K562 (cell line): Measurements from ENCODE around the gene GCGR.

Experiments used
- CHD2 ChIP-seq: IDR thresholded peaks from 2 replicates; pipeline ENCODE4 v1.6.1; 2011; ENCODE audit warnings: low read depth, low read length
- EP300 ChIP-seq: IDR thresholded peaks from 2 replicates; pipeline ENCODE4 v1.6.1; 2012; ENCODE audit warnings: low read length, improper control_type of control experiment
- FOSL1 ChIP-seq: fragments of 200-800 bp; sonication (Bioruptor generic); conservative IDR thresholded peaks from 2 replicates; pipeline ENCODE4 v1.6.1; 2016; ENCODE audit warnings: missing genetic modification characterization, missing compliant biosample characterization
- FOXM1 ChIP-seq, 2 experiments: fragments of 450-650 bp in 1 of 2; sonication (generic) in 1 of 2; formaldehyde crosslinking in 1 of 2; IDR thresholded peaks; 2 replicates each; pipeline versions ENCODE4 v1.6.1 to v1.9.0; 2017 to 2022; ENCODE audit warnings: low read depth in 2 of 2, mild to moderate bottlenecking in 2 of 2, missing genetic modification reagents in 1 of 2, moderate library complexity in 1 of 2
- KLF1 ChIP-seq: fragments of 450-650 bp; IDR thresholded peaks from 2 replicates; pipeline ENCODE4 v1.6.1; 2016; ENCODE audit warnings: missing genetic modification characterization, missing compliant biosample characterization
- POLR2A ChIP-seq: fragments of 450-650 bp; conservative IDR thresholded peaks from 2 replicates; pipeline ENCODE4 v1.6.1; 2016
- RAD51 ChIP-seq: fragments of 450-650 bp; IDR thresholded peaks from 2 replicates; pipeline ENCODE4 v1.7.1; 2016; ENCODE audit warnings: low read depth, mild to moderate bottlenecking, borderline replicate concordance
- RBM25 ChIP-seq: fragments of 200-400 bp; formaldehyde crosslinking; IDR thresholded peaks from 2 replicates; pipeline ENCODE4 v1.6.1; 2018; ENCODE audit warnings: low read length, low read depth, moderate library complexity; ENCODE audit not compliant: severe bottlenecking
- SMARCA4 ChIP-seq: fragments of 450-650 bp; IDR thresholded peaks from 2 replicates; pipeline ENCODE4 v1.6.1; 2016
- STAT6 ChIP-seq: sonication (generic); formaldehyde crosslinking; IDR thresholded peaks from 2 replicates; pipeline ENCODE4 v1.8.1; 2023; ENCODE audit warnings: mild to moderate bottlenecking, missing genetic modification reagents
- TEAD4 ChIP-seq, 2 experiments: sonication (generic) in 1 of 2; formaldehyde crosslinking in 1 of 2; IDR thresholded peaks; 2 replicates each; pipeline versions ENCODE4 v1.6.1 to v1.8.0; 2012 to 2022; ENCODE audit warnings: borderline replicate concordance in 1 of 2, inconsistent platforms in 1 of 2, low read length in 1 of 2, mild to moderate bottlenecking in 1 of 2, missing genetic modification reagents in 1 of 2

- no peak for TF ChIP-seq EP300
- no peak for TF ChIP-seq RAD51
- no peak for TF ChIP-seq TEAD4 (IDR thresholded peaks at IDR 0.05; ENCODE audit: low read length)
- no peak for TF ChIP-seq TEAD4 (CRISPR knock-in tag; IDR thresholded peaks at IDR 0.05; ENCODE audit: borderline replicate concordance)
- no peak for TF ChIP-seq FOXM1 (IDR thresholded peaks at IDR 0.05; ENCODE audit: low read depth)
- no peak for TF ChIP-seq FOXM1 (CRISPR knock-in tag; IDR thresholded peaks at IDR 0.05; ENCODE audit: low read depth)
- no peak for TF ChIP-seq STAT6 (CRISPR knock-in tag)
- no peak for TF ChIP-seq SMARCA4
- no peak for TF ChIP-seq KLF1 (tag)
- TF ChIP-seq FOSL1 (tag): no peak
- peak; percentile 42; the same call in 1 of the 2 replicates for TF ChIP-seq POLR2A
- no peak for TF ChIP-seq CHD2
- TF ChIP-seq RBM25: no peak
Observed at GRCh38 chr17:81846743-81847689, 43.1 kb downstream of the GCGR start.
